Mesenchymal stem cell (in vitro differentiated cells and primary cell): ENCODE results near the gene CELA3B. TPM values are rescaled to one million over a fixed set of nuclear protein-coding genes. Genes with fewer than 3 reads are reported as not detected.

ENCODE experiments used
- DNase-seq: peaks from one replicate; pipeline ENCODE4 v3.0.0-alpha.2; 2013
- H2AFZ ChIP-seq: one replicate; pipeline ENCODE4 v1.6.1; 2013; ENCODE audit warnings: low read depth, mild to moderate bottlenecking, control low read depth, inconsistent platforms, low read length, moderate library complexity
- H2AK5ac ChIP-seq: 2 replicates; pipeline ENCODE4 v1.6.1; 2013; ENCODE audit warnings: low read length, moderate library complexity, mild to moderate bottlenecking, inconsistent platforms; ENCODE audit not compliant: severe bottlenecking
- H2BK120ac ChIP-seq: one replicate; pipeline ENCODE4 v1.6.1; 2013; ENCODE audit warnings: low read depth, mild to moderate bottlenecking, inconsistent platforms, low read length, moderate library complexity
- H2BK12ac ChIP-seq, 2 experiments: one replicate each; pipeline ENCODE4 v1.6.1; 2013; ENCODE audit warnings: inconsistent platforms in 2 of 2, low read length in 2 of 2, mild to moderate bottlenecking in 2 of 2, moderate library complexity in 2 of 2, control low read depth in 1 of 2
- H2BK15ac ChIP-seq: one replicate; pipeline ENCODE4 v1.6.1; 2013; ENCODE audit warnings: mild to moderate bottlenecking, low read depth, inconsistent platforms; ENCODE audit not compliant: poor library complexity, severe bottlenecking
- H2BK5ac ChIP-seq: 2 replicates; pipeline ENCODE4 v1.6.1; 2013; ENCODE audit warnings: low read depth, mild to moderate bottlenecking, low read length, control low read depth, inconsistent platforms; ENCODE audit not compliant: poor library complexity, severe bottlenecking
- H3K14ac ChIP-seq, 2 experiments: one replicate each; pipeline ENCODE4 v1.6.1; 2013; ENCODE audit warnings: inconsistent platforms in 2 of 2, low read length in 2 of 2, control low read depth in 1 of 2, mild to moderate bottlenecking in 1 of 2, moderate library complexity in 1 of 2
- H3K18ac ChIP-seq, 2 experiments: one replicate each; pipeline ENCODE4 v1.6.1; 2013; ENCODE audit warnings: inconsistent platforms in 2 of 2, low read length in 2 of 2, control low read depth in 1 of 2, low read depth in 1 of 2, mild to moderate bottlenecking in 1 of 2
- H3K23ac ChIP-seq, 2 experiments: one replicate each; pipeline ENCODE4 v1.6.1; 2013; ENCODE audit warnings: inconsistent platforms in 2 of 2, low read length in 2 of 2, mild to moderate bottlenecking in 2 of 2, moderate library complexity in 2 of 2, control low read depth in 1 of 2
- H3K27ac ChIP-seq: 2 replicates; pipeline ENCODE4 v1.5.1; 2013; ENCODE audit warnings: mild to moderate bottlenecking, moderate library complexity, low read length, control low read depth, inconsistent platforms; ENCODE audit not compliant: poor library complexity, severe bottlenecking
- H3K27me3 ChIP-seq, 2 experiments: 2 replicates each; pipeline versions ENCODE4 v1.6.1 to v1.7.0; 2013; ENCODE audit warnings: low read length in 2 of 2, mild to moderate bottlenecking in 2 of 2, moderate library complexity in 2 of 2, control low read depth in 1 of 2, inconsistent platforms in 1 of 2; ENCODE audit not compliant: control insufficient read depth in 1 of 2, insufficient read depth in 1 of 2
- H3K36me3 ChIP-seq, 2 experiments: 2 replicates each; pipeline versions ENCODE4 v1.6.1 to v1.7.0; 2013; ENCODE audit warnings: low read length in 2 of 2, control low read depth in 1 of 2, inconsistent platforms in 1 of 2, low read depth in 1 of 2, mild to moderate bottlenecking in 1 of 2; ENCODE audit not compliant: insufficient read depth in 2 of 2, control insufficient read depth in 1 of 2
- H3K4ac ChIP-seq, 2 experiments: one replicate each; pipeline ENCODE4 v1.6.1; 2013; ENCODE audit warnings: inconsistent platforms in 2 of 2, low read length in 2 of 2, mild to moderate bottlenecking in 2 of 2, moderate library complexity in 2 of 2, control low read depth in 1 of 2, low read depth in 1 of 2
- H3K4me1 ChIP-seq: 2 replicates; pipeline ENCODE4 v1.6.1; 2013; ENCODE audit warnings: low read depth, low read length, control low read depth; ENCODE audit not compliant: control insufficient read depth, insufficient read depth
- H3K4me2 ChIP-seq: 2 replicates; pipeline ENCODE4 v1.6.1; 2013; ENCODE audit warnings: low read length, mild to moderate bottlenecking, inconsistent platforms; ENCODE audit not compliant: poor library complexity, severe bottlenecking
- H3K4me3 ChIP-seq, 2 experiments: 2 replicates each; pipeline versions ENCODE4 v1.5.1 to v1.7.0; 2013; ENCODE audit warnings: low read length in 2 of 2, mild to moderate bottlenecking in 2 of 2, control low read depth in 1 of 2, low read depth in 1 of 2; ENCODE audit not compliant: insufficient read depth in 1 of 2
- H3K79me1 ChIP-seq: replicated peaks from 2 replicates; pipeline ENCODE4 v1.6.1; 2013; ENCODE audit warnings: mild to moderate bottlenecking, control low read depth, low read length, inconsistent platforms; ENCODE audit not compliant: poor library complexity, severe bottlenecking
- H3K9ac ChIP-seq: 2 replicates; pipeline ENCODE4 v1.7.0; 2013; ENCODE audit warnings: mild to moderate bottlenecking, low read length, moderate library complexity
- H3K9me3 ChIP-seq: 2 replicates; pipeline ENCODE4 v1.7.0; 2013; ENCODE audit warnings: mild to moderate bottlenecking, low read length; ENCODE audit not compliant: control insufficient read depth
- H4K8ac ChIP-seq: one replicate; pipeline ENCODE4 v1.6.1; 2013; ENCODE audit warnings: inconsistent platforms, mild to moderate bottlenecking, low read length, moderate library complexity
- H4K91ac ChIP-seq: one replicate; pipeline ENCODE4 v1.6.1; 2013; ENCODE audit warnings: mild to moderate bottlenecking, low read length, inconsistent platforms
- WGBS: methylation state at CpG from one replicate; pipeline ENCODE4 v1.1.7; 2013; ENCODE audit warnings: mixed read lengths; 5-methylcytosine and 5-hydroxymethylcytosine counted together
- small RNA-seq: library from polyadenylated mRNA; stranded (forward); fragments of <200 nt; extraction: miRNeasy Mini kit (QIAGEN cat#:217004); gene quantifications from one replicate; pipeline ENCODE3, GENCODE V24; 2013; ENCODE audit warnings: low read depth

The CELA3B gene

DNA sequence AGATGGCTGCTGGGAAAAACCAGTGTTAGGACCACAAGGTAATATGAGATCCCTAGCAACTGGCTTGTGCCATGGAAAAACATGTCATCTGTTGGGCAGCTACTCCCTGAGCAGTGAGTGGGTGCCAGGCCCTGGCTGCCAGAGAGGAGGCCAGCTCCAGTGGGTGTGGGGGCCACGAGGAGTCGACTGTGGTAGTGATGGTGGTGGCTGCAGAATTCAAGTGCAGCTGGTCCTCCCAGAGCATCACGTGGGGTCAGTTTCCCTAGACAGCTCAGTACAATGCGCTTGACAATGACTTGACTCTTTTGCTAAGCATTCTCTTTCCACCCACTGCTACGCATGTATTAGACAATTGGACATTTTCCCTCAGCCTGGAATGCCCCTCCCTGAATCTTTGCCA lies 61.2 kb downstream of the CELA3B start:
- no peak overlapping the region for H3K18ac ChIP-seq
- H3K23ac ChIP-seq, result no peak overlapping the region
- H2AK5ac ChIP-seq, result no peak overlapping the region
- no peak overlapping the region for H2BK5ac ChIP-seq
- no peak for DNase-seq
- no peak overlapping the region for H3K4me2 ChIP-seq
- H3K4me1 ChIP-seq, result peaks cover 1% of the 10 kb centered on the region
- H2BK120ac ChIP-seq, result no peak overlapping the region
- H3K14ac ChIP-seq, result no peak overlapping the region
- peak overlapping the region in 1 of 2 experiments; percentile 37 for H2BK12ac ChIP-seq
- H2AFZ ChIP-seq, result no peak overlapping the region
- H3K79me1 ChIP-seq, result no peaks in the 10 kb centered on the region
- no peak overlapping the region for H3K27ac ChIP-seq
- no peak overlapping the region for H2BK15ac ChIP-seq
- no peak overlapping the region for H4K8ac ChIP-seq
- no peaks in the 10 kb centered on the region for H3K36me3 ChIP-seq
- H3K9ac ChIP-seq, result no peak overlapping the region
- no peak overlapping the region for H3K4ac ChIP-seq
- WGBS, result 96% methylated on average over 5 of the region's 5 CpGs
- H3K9me3 ChIP-seq, result no peaks in the 10 kb centered on the region
- H4K91ac ChIP-seq, result no peak overlapping the region
- no peak overlapping the region for H3K4me3 ChIP-seq
- H3K27me3 ChIP-seq, result no peaks in the 10 kb centered on the region

Small RNA genes within 50 kb of the gene (small RNA-seq; reads per million reads assigned to genes)
- not detected for gene RN7SL186P
- gene RN7SL386P, result not detected
- not detected for gene RNU6-1022P
- not detected for gene RNU6-776P
